NCI-H2081 (cell line): ENCODE data around the gene KCNN1.
"Not testable (repeated sequence)": the region's sequence is repeated elsewhere in the genome, so short reads cannot be mapped to it uniquely, and the experiment has no call there.

Experiments
- DNase-seq, 2 experiments: peaks; one replicate each; lab custom pipeline; 2025; lab: John Stamatoyannopoulos, UW

The KCNN1 gene

DNA sequence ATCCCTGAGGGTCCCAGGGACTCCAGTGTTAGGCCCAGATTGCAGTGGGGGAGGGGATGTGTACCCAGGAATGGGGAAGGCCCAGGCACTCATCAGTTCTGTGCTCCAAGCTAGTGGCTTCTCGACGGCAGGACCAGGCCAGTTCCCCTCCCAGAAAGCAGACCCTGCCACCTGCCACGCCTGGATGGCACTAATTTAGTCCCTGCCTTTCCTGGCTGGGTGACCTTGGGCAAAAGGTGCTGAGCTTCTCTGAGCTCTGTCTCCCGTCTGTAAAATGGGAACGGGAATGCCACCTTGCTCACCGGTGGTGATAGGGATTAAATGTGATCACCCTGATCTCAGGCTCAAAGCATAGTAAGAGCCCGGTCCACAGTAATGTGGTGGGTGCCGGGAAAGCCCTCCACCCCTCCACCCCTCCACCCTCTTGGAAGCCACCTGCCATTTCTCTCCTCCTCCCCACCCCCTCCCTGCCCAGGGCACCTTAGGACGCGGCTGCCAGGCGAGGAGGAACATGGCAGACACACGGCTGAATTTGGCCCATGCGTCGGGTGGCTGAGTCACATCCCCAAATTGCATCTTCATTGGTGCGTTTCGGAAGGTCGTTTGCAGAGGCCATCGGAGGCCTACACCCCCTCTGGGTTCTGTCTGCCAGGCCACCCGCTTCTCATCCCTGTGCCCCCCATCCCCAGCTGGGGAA, 2.3 kb downstream of the KCNN1 start:
- DNase-seq, result no peak

DNA sequence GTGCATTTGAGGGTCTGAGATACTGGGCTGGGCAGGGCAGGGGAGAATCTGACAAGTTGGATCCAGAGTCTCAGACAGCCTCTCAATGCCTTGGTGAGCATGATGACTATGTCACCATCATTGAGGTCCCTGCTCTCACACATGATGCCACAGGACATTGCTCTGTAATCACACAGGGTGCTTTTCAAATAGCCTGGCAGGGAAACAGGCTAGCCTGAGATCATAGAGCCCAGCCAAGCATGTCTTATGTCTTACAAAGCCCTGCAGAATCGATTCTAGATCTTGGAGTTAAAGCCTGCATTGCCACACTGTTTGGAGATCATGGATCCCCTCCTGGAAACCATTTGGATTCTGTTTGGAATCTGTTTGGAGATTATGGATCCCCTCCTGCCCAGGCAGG, 5.3 kb downstream of the KCNN1 start:
- no peak for DNase-seq

DNA sequence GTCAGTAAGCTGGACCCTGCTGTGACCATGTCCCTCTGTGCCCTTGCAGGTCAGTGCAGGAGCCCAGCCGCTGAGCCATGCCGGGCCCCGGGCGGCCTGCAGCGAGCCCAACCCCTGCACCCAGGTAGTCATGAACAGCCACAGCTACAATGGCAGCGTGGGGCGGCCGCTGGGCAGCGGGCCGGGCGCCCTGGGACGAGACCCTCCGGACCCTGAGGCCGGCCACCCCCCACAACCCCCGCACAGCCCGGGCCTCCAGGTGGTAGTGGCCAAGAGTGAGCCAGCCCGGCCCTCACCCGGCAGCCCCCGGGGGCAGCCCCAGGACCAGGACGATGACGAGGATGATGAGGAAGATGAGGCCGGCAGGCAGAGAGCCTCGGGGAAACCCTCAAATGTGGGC, 6.9 kb downstream of the KCNN1 start:
- DNase-seq, result no peak

DNA sequence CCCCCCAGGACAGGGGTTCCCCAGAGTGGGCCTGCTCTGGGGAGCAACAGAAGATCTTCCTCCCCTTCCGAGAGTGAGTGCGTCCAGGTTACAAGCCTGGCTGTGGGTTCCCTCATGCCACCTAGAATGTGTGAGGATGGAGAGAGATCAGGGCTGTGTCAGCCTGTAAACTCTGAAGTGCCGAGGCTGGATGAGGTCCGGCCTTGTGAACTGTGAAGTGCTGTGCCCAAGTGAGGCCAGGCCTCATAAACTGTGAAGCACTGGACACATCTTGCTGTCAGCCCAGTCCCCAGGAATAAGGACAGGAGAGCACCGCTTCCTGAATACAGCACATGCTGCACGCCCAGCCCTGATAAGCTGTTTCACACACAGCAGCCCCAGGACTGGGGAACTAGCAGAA, 7.6 kb downstream of the KCNN1 start:
- DNase-seq, result no peak

DNA sequence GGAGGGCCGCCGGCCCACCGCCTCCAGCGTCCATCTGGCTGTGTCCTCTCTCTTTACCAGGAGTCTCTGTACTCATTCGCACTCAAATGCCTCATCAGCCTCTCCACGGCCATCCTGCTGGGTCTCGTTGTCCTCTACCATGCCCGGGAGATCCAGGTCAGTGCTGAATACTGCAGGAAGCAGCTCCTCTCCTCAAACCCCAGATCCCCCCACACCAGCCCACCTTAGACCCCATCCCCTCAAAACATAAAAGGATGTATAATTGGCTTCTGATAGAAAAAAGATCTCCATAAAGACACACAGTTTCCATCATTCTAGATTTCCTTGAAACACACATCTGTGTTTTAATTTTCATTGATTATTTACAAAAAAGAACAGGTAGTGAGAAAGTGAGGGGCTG, 8.1 kb downstream of the KCNN1 start:
- DNase-seq, result no peak

DNA sequence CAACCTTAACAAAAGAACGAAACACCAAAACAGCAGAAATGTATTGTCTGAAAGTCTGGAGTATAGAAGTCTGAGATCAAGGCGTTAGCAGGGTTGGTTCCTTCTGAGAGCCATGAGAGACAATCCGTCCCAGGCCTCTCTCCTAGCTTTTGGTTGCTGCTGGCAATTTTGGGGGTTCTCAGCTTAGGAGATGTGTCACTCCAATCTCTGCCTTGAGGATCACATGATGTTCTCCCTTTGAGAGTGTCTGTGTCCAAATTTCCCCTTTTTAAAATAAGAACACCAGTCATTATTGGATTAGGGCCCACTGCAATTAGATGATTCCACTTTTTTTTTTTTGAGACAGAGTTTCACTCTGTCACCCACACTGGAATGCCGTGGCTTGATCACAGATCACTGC, 10.1 kb downstream of the KCNN1 start:
- no peak for DNase-seq

DNA sequence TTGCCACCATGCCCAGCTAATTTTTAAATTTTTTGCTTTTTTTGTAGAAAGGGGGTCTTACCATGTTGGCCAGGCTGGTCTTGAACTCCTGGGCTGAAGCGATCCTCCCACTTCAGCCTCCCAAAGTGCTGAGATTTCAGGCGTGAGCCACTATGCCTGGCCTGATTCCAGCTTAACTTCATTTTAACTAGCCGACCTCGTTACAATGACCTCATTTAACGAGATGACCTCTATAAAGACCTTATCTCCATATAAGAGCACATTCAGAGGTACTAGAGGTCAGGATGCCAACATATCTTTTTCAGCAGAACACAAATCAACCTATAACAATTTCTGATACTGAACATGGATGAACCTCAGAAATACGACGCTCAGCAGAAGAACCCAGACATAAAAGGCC, 10.6 kb downstream of the KCNN1 start:
- no peak for DNase-seq

DNA sequence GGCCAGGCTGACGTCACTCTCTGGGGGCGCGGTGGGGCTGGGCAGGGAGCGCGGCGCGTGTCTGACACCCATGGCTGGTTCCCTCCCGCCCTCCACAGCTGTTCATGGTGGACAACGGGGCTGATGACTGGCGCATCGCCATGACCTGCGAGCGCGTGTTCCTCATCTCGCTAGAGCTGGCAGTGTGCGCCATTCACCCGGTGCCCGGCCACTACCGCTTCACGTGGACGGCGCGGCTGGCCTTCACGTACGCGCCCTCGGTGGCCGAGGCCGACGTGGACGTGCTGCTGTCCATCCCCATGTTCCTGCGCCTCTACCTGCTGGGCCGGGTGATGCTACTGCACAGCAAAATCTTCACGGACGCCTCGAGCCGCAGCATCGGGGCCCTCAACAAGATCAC, 14.7 kb downstream of the KCNN1 start:
- DNase-seq, result no peak

DNA sequence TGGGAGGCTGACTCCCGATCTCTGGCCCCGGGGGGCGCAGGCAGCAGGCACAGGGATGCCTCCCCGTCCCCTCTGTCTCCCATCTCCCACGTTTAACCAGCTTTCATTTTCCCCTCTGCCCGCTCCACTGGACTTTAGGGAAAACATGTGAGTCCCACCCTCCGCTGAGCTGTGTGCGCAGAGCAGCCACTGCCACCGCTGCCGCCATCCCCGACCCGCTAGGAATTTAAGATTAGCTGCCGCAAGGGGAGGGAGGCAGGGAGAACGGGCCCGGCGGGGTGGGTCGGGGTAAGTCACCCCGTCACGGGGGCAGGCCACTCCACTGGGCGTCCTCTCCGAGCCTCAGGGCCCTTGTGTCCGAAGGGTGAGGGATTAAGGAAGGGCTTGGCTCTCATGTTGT, 15.5 kb downstream of the KCNN1 start:
- DNase-seq, result no peak

DNA sequence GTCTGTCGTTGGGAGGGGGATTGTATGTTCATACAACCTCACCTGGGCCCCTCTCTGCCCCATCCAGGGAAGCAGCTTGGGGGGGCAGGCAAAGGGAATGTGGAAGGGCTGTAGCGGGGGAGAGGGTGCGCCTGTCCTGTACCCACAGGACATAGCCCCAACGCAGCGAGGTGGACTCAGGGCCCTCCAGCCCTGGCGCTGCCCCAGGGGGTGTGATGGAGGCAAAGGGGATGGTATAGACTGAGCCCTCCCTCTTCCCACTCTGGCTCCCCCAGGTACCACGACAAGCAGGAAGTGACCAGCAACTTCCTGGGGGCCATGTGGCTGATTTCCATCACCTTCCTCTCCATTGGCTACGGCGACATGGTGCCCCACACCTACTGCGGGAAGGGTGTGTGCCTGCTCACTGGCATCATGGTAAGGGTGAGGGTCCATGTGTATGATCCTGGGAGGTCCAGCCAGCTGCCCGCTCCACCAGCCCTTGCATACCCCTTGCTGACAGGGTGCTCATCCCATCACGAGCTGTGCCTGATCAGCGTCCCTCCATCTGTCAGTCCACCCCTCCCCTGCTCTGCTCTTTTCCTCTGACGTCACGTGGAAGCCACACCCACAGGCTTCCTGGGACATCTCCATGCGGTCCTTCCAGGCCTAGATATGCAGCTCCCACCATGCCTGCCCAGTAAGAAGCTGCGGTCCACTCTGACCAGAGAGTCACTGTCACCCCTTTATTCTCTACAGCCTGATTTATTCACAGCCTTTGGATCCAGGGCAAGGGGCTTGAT, 18.3 kb downstream of the KCNN1 start:
- no peak for DNase-seq

DNA sequence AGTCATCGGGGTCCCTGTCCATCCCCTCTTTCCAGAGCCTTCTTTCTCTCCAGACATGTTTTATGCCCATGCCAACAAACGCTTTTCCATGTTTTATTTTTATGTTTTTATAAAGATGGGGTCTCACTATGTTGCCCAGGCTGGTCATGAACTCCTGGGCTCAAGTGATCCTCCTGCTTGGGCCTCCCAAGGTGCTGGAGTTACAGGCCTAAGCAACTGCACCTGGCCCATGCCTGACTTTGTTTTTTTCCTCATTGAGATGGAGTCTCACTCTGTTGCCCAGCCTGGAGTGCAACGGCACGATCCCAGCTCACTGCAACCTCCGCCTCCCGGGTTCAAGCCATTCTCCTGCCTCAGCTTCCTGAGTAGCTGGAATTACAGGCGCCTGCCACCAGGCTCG, 19.7 kb downstream of the KCNN1 start:
- DNase-seq, result not testable (repeated sequence)

DNA sequence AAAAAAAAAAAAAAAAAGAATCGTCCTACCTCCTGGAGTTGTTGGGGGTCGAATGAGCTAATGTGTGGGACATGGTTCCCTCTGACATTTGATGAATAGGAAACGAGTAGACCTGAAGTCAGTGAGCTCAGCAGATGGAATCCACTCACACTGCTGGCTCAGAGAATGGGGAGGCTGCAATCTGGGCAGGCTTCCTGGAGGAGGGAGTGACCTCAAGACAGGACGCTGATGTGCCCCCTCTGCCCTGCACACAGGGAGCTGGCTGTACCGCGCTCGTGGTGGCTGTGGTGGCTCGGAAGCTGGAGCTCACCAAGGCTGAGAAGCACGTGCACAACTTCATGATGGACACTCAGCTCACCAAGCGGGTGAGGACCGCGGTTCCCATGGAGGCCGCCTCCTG, 21.3 kb downstream of the KCNN1 start:
- no peak for DNase-seq

DNA sequence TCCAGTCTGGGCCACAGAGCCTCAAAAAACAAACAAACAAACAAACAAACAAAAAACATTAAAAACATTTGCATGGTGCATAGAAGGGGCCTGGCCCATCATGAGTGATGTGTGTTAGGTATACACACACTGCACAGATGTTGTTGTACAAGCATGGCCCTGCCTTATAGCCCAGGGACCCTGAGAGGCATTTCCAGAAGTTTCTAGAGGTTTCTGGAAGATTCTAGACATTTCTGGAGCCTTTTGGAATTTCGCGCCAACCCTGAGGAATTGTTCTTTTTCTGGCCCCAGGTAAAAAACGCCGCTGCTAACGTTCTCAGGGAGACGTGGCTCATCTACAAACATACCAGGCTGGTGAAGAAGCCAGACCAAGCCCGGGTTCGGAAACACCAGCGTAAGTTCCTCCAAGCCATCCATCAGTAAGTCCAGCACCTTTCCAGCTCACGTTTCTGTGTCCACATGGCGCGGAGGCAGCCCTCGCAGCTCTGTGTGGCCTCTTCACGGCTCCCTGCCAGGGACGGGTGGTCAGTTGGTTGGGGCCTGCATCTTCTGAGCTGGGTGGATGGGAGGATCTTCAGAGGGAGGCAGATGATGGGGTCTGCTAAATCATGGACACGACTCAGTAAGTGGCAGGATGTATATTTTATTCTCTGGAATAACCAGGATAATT, 22.7 kb downstream of the KCNN1 start:
- DNase-seq, result no peak

DNA sequence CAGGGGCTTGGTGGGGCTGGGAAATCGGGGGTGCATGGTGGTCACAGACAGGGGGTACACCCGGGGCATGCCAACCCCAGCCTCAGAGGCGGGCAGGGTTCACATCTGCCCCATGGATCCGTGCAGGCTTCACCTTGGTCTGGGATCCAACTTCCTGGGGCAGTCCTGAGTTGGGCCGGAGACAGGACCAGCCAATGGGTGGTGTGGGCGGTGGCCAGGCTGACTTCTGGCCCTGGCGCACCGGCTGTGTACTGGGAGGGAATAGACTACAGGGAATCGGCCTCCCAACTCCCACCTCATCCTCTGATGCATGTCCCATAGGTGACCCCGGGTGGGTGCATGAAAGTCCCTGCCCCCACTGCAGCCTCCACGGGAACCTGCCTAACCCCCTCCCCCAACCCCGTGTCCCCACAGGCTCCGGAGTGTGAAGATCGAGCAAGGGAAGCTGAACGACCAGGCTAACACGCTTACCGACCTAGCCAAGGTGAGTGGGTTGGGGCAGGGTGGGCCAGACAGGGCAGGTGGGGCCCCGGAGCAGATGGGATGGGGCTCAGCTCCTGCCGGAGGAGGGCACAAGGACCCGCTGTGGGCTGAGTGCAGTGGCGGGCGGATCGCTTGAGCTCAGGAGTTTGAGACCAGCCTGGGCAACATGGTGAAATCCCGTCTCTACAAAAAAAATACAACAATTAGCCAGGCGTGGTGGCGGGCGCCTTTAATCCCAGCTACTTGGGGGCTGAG, 26.3 kb downstream of the KCNN1 start:
- no peak for DNase-seq

DNA sequence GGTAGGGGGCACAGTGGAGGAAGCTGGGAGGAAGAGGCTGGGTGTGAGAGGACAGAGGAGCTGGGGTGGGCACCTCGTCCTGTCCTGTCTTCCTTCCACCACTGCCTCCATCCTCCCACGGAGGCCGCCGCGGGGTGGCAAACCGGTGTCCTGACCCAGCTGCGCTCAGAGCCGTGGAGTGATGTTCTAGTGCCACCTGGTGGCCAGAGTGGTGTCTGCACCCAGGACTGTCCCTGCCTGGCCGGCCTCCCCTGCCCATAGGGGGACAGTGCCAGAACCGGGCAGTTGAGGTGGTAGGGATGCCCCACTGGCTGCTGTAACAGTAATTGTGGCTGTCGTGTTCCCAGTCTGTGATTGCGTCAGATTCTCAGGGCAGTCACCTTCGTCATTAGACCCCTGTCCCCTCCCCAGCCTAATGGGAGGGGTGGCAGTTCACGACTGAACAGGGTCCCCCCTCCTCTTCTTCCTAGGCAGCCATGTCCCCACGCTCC, 30.0 kb downstream of the KCNN1 start:
- peak; percentile 57 to 70 for DNase-seq

DNA sequence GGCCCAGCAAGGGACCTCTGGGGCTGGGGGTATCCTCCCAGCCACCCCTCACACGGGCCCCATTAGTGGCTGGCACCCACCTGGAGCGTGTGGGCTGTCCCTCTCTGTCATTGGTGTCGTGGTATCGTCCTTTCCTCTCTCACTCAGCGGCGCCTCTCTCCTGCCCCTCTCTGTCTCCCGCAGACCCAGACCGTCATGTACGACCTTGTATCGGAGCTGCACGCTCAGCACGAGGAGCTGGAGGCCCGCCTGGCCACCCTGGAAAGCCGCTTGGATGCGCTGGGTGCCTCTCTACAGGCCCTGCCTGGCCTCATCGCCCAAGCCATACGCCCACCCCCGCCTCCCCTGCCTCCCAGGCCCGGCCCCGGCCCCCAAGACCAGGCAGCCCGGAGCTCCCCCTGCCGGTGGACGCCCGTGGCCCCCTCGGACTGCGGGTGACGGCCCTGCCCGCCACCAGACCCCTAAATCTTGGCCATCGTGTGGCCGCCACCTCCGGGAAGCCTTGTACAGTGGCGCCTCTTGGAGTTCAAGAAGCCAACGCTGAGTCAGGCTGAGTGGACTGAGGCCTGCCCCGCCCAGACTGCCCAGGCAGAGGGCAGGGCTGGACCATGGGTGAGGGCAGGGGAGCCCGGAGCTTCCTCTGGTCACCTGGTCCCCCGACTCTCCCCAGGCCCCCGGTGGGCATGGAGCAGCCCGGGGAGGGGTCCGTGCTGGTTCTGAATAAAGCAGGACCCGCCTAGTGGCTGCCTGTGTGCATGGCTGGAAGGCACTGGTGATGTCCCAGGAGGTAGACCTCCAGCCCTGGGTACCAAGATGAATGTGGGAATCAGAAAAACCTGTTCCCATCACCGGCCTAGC, 31.3 kb downstream of the KCNN1 start:
- DNase-seq, result no peak

DNA sequence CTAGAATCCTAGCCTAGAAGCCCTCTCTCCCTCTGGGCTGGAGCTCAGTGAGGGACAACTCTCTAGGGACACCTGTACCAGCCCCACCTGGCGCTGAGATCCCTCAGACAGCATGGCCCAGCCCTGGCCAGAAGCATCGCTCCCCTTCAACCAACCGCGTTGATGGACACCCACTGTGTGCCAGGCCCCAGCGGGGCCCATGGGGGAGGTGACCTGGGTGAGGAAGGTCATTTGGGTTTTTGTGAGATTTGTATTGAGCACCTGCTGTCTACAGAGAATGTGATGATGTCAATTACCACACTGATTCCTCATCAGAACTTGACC, 31.9 kb downstream of the KCNN1 start:
- no peak for DNase-seq

DNA sequence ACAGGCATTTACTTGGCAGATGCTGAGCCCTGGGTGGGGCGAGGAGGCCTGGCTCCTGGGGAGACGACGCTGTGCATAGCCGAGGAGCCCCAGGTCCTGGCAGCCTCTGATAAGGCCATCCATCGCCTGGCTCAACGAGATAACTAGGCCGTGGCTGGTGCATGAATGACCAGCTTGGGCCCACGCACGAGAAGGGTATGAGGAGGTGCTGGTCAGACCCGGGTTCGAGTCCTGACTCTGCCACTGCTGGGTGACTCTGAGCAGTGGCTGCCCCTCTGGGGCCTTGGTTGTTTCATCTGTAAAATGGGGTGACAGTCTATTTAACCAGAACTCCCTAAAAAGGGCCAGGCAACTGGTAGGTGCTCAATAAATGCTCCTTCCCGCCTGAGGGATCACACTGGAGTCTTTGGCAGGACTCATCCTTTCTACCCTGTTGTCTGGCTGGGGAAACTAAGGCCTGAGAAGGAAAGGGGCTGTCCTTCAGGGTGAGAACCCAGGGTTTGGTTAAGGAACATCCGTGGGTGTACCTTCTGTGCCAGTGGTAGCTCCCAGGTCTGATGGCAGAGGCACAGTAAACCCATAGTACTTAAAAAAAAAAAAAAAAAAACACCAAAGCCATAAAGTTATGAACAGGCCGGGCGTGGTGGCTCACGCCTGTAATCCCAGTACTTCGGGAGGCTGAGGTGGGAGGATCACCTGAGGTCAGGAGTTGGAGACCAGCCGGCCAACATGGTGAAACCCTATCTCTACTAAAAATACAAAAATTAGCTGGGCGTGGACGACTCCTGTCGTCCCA, 33.0 kb downstream of the KCNN1 start:
- DNase-seq, result no peak

DNA sequence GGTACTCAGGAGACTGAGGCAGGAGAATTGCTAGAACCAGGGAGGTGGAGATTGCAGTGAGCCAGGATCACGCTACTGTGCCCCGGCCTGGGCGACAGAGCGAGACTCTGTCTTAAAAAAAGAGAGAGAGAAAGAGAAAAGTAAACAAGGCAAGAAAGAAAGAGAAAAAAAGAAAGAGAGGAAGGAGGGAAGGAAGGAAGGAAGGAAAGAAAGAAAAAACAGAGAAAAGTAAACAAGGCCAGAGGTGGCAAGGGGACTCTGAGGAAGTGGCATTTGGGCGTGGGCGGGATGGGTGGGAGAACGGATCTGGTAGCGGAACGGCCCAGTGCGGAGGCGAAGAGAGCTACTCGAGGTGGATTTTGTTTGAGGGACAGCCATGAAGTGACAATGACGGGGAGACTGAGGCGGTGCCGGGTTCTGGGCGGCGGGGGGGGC, 33.6 kb downstream of the KCNN1 start:
- DNase-seq, result no peak

DNA sequence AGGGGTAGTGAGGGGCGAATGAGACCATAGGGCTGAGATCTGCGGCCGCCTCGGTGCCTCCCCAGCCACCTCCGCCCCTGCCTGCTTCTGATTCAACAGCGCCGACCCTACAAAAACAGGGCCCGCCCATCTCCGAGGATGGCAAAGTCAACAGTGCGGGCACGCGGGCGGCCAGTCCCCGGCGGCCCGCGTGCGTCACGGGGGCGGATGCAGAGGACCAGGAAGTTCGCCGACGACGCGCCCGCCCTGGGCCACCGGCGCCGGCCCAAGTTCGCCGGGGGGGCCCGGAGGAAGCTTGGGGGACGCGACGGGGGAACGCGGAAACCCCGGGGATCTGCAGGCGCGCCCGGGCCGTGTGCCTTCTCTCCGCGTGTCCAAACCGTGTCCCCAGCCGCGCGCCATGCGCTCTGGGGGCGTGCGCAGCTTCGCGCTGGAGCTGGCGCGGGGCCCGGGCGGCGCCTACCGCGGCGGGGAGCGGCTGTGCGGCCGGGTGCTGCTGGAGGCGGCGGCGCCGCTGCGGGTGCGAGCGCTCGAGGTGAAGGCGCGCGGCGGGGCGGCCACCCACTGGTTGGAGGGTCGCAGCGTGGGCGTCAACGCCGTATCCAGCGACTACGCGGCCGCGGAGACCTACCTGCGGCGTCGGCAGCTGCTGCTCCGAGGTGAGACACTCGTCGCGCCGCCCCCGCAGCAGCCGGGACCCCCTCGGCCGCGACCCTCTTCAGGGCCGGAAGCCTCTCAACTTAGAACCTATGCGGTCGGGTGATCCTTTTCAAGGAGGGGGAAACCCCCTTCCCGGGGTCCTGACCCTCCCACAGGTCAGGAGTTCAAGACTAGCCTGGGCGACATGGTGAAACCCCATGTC, 34.2 kb downstream of the KCNN1 start:
- DNase-seq, result peak; percentile 69 to 78
